Type B pancreatic cell (in vitro differentiated cells): ENCODE results near the gene RIT2. TPM values are rescaled to one million over a fixed set of nuclear protein-coding genes. Genes with fewer than 3 reads are reported as not detected.

Source experiments
- DNase-seq: peaks from one replicate; pipeline ENCODE4 v3.0.0; 2021; ENCODE audit warnings: mixed read lengths; ENCODE audit not compliant: unreplicated experiment; ENCODE audit errors: extremely low spot score
- H3K27ac Mint-ChIP-seq: 2 replicates; pipeline ENCODE4 v1.8.0; 2021; ENCODE audit warnings: mild to moderate bottlenecking, mixed read lengths
- H3K27me3 Mint-ChIP-seq: 2 replicates; pipeline ENCODE4 v1.8.0; 2021; ENCODE audit warnings: mixed read lengths
- H3K36me3 Mint-ChIP-seq: 2 replicates; pipeline ENCODE4 v1.8.0; 2021; ENCODE audit warnings: mixed read lengths
- H3K4me1 Mint-ChIP-seq: one replicate; pipeline ENCODE4 v1.8.0; 2021; ENCODE audit warnings: mixed read lengths; ENCODE audit not compliant: unreplicated experiment
- H3K4me3 Mint-ChIP-seq: 2 replicates; pipeline ENCODE4 v1.8.0; 2021; ENCODE audit warnings: mild to moderate bottlenecking, mixed read lengths
- H3K9me3 Mint-ChIP-seq: 2 replicates; pipeline ENCODE4 v1.8.0; 2021; ENCODE audit warnings: mixed read lengths
- CTCF ChIP-seq: fragments of 200-600 bp; sonication (generic); conservative IDR thresholded peaks from 2 replicates; pipeline ENCODE4 v1.5.0; 2021; ENCODE audit warnings: antibody characterized with exemption, mild to moderate bottlenecking
- total RNA-seq: library from RNA; stranded (reverse); gene quantifications from 2 replicates; pipeline ENCODE4 v1.2.1, GENCODE V29; 2021; ENCODE audit warnings: low replicate concordance

Gene RIT2
- total RNA-seq, 1 donor from 2014 or later: not detected

DNA sequence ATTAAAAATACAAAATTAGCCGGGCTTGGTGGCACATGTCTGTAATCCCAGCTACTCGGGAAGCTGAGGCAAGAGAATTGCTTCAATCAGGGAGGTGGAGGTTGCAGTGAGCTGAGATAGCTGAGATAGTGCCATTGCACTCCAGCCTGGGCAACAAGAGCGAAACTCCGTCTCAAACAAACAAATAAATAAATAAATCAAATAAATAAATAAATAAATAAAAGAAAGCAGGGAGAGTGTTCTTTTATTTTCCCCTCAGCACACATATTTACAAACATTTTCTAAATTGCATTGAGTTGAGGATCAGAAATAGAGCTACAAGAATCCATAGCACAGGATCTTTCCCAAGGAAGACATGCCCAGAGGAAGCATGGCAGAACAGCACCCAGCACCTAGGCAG, 71.9 kb downstream of the RIT2 start:
- Mint-ChIP-seq H3K27ac (no peak overlapping the region), H3K4me3 (no peak overlapping the region), H3K36me3 (no peaks in the 10 kb centered on the region), H3K4me1 (no peaks in the 10 kb centered on the region), H3K27me3 (no peaks in the 10 kb centered on the region), H3K9me3 (no peaks in the 10 kb centered on the region)
- DNase-seq: no peak
- TF ChIP-seq CTCF: no peak

DNA sequence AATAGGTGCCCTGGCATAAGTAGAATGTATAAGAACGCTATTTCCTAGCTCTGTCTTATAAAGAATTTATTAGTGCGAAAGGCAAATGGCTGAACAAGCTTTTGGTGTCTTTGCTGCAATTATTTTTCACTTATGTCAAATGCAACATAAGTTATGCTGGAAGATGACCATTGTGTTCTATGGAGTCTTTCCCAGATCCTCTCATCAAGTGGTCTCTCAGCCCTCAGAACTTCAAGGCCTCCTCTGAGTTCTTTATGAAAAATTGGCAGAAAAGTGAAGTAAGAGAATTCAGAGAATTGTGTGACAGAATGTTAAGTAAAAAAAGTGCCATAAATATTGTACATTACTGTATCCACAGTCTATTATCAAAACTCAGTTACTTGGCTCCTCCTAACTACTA, 75.2 kb downstream of the RIT2 start:
- Mint-ChIP-seq H3K4me3 (no peak overlapping the region), H3K36me3 (no peaks in the 10 kb centered on the region), H3K4me1 (no peaks in the 10 kb centered on the region), H3K27ac (no peak overlapping the region), H3K9me3 (no peaks in the 10 kb centered on the region), H3K27me3 (no peaks in the 10 kb centered on the region)
- TF ChIP-seq CTCF: no peak
- no peak for DNase-seq

- peak overlapping the region; percentile 76 for H3K4me3 Mint-ChIP-seq
- DNase-seq: no peak
- H3K36me3 Mint-ChIP-seq: peaks cover 5% of the 10 kb centered on the region
- no peaks in the 10 kb centered on the region for H3K27me3 Mint-ChIP-seq
- H3K4me1 Mint-ChIP-seq: peaks cover 8% of the 10 kb centered on the region
- H3K27ac Mint-ChIP-seq: peak overlapping the region; percentile 95
- H3K9me3 Mint-ChIP-seq: peaks cover 8% of the 10 kb centered on the region
- TF ChIP-seq CTCF: no peak
Observed at GRCh38 chr18:43034683-43035500, 80.6 kb downstream of the RIT2 start.

DNA sequence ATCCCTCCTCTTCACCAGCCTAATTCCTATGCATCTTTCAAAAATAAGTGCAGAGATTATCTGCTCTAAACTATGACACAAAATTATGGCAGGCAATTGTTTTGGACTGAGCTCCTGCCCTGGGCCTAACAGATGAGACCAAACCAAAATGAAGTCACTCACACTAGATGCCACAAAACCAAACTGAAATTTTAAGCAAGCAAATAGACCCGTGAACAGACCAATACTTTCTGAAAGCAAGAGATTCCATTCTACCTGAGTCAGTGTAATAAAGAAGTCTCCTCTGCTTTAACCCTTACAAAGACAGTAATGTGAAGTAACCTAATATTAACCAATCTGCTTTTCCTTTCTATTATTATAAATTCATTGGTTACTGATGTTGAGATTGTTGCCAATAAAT, 84.3 kb downstream of the RIT2 start:
- Mint-ChIP-seq H3K4me3 (no peak overlapping the region), H3K27ac (no peak overlapping the region), H3K27me3 (no peaks in the 10 kb centered on the region), H3K9me3 (peaks cover 8% of the 10 kb centered on the region), H3K36me3 (peaks cover 5% of the 10 kb centered on the region), H3K4me1 (peaks cover 8% of the 10 kb centered on the region)
- TF ChIP-seq CTCF: no peak
- no peak for DNase-seq

GRCh38 chr18:43029414-43029813, 86.1 kb downstream of the RIT2 start:
- no peak for DNase-seq
- Mint-ChIP-seq H3K4me3 (no peak overlapping the region), H3K27me3 (no peaks in the 10 kb centered on the region), H3K27ac (no peak overlapping the region), H3K36me3 (peaks cover 2% of the 10 kb centered on the region), H3K9me3 (peaks cover 2% of the 10 kb centered on the region), H3K4me1 (peaks cover 2% of the 10 kb centered on the region)
- TF ChIP-seq CTCF: no peak
